Neural cell (in vitro differentiated cells): ENCODE measurements around the gene SLC10A1.

ENCODE experiments used
- CTCF ChIP-seq: fragments of 450-650 bp; IDR thresholded peaks from 2 replicates; pipeline ENCODE4 v1.5.1; 2014; ENCODE audit warnings: antibody characterized with exemption, mild to moderate bottlenecking, moderate library complexity; ENCODE audit not compliant: poor library complexity, severe bottlenecking
- EP300 ChIP-seq: fragments of 450-650 bp; conservative IDR thresholded peaks from 2 replicates; pipeline ENCODE4 v1.6.1; 2014; ENCODE audit warnings: antibody characterized with exemption, mild to moderate bottlenecking, moderate library complexity; ENCODE audit not compliant: poor library complexity, severe bottlenecking
- EZH2 ChIP-seq: fragments of 200-600, 300-800 bp; shearing (Covaris generic), sonication (generic); IDR thresholded peaks from 2 replicates; pipeline ENCODE4 v1.6.1; 2014; ENCODE audit warnings: antibody characterized with exemption, low read length, borderline replicate concordance, mild to moderate bottlenecking; ENCODE audit not compliant: insufficient read depth, poor library complexity, severe bottlenecking
- POLR2AphosphoS5 ChIP-seq: IDR thresholded peaks from 2 replicates; pipeline ENCODE4 v1.6.1; 2012
- RAD21 ChIP-seq: fragments of 450-650 bp; conservative IDR thresholded peaks from 2 replicates; pipeline ENCODE4 v1.6.1; 2014; ENCODE audit warnings: antibody characterized with exemption, mild to moderate bottlenecking, moderate library complexity
- REST ChIP-seq: IDR thresholded peaks from 2 replicates; pipeline ENCODE4 v1.6.1; 2012; ENCODE audit warnings: borderline replicate concordance
- SMC3 ChIP-seq: fragments of 450-650 bp; conservative IDR thresholded peaks from 2 replicates; pipeline ENCODE4 v1.6.1; 2014; ENCODE audit warnings: antibody characterized with exemption, mild to moderate bottlenecking, moderate library complexity; ENCODE audit not compliant: poor library complexity
- TAF1 ChIP-seq: IDR thresholded peaks from 2 replicates; pipeline ENCODE4 v1.6.1; 2012; ENCODE audit warnings: low read depth

DNA sequence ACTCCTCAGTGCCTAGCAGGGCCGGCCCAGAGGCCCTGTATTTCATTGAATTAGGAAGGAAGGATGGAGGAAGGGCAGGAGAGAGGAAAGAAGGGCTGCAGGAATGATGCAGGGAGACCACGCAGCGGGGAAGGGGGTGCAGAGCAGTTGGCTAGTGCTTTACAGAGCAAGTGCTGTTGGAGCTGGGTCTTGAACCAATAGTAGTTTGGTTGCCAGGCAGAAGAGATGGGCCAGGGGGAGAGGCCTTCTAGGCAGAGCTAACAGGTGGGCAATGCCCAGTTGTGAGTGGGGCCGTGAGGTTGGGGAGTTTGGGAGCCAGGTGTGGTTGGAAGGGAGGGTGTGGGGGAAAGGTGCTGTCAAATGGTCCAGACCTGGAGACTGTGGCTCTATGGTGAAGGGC is 69.2 kb downstream of the SLC10A1 start:
- TF ChIP-seq RAD21: no peak
- TF ChIP-seq TAF1: no peak
- TF ChIP-seq SMC3: no peak
- no peak for TF ChIP-seq CTCF
- TF ChIP-seq POLR2AphosphoS5: no peak
- TF ChIP-seq REST: no peak
- TF ChIP-seq EZH2: no peak
- TF ChIP-seq EP300: no peak
